Germinal center (tissue), 1 donor: ENCODE data around the gene HIVEP2.

Source experiments
- DNase-seq: peaks from one replicate; pipeline ENCODE4 v3.0.0; 2012; ENCODE audit warnings: mixed read lengths, low spot score

The HIVEP2 gene

DNA sequence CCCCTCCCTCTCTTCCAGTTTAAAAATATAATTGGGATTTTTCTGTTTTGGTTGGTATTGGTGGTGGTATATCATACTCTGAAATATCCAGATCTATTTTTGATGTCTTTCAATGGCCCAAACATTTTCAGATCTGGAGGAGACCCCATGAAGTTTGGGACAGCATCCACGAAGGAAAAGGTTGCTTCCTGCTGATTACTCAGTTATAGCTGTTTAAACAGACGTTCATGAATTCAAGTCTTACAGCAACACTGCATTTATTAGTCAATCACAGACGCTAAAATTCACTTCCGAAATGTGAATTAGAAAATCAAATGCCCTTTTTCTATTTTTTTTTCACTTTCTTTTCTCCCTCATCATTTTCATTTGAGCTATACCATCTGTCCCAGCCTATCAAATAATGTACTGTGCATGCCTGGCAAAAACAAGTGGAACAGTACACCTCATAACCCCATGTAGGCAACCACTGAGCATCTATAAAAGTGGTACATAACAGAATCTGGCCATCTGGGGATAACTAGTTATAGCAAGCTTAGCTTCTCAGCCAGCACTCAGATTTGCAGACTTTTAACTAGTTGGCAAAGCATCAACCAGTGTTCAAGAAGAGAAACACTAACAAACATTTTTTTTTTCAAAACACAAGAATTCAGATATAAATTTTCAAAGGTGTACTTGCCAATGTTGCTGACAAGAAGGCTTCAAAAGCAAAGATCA, 124.5 kb downstream of the HIVEP2 start:
- peak; percentile 17 for DNase-seq

DNA sequence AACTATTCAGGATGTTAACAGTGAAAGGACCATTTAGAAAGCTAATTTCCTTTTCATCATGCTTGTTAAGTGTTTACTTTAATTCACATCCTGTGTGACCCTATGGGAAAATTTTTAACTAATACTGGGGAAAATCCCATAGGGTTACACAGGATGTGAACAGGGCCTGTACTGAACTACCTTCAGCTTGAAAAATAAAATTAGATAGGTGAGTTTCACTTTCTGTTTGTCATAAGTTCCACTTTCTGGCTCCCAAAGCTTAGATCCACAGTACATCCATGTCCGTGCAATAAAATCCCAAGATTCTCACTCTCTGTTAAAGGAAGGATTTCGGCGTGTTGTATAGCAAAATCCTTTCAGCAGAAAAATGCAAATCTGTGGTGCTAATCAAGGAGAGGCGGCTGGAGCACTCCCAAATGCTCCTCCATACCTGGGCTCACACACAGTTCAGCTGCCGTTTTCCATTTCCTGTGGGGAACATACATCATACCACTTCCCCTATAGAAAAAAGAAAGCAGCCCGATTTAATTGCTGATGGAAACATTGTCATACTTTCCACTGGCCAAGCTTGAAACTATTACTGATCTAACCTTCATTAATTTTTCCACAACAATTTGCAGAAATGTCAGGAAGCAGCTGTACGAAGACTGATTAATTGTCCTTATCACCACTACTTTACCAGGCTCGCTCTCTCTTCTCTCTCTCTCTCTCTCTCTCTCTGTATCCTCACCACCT, 125.2 kb downstream of the HIVEP2 start:
- DNase-seq: peak; percentile 33

DNA sequence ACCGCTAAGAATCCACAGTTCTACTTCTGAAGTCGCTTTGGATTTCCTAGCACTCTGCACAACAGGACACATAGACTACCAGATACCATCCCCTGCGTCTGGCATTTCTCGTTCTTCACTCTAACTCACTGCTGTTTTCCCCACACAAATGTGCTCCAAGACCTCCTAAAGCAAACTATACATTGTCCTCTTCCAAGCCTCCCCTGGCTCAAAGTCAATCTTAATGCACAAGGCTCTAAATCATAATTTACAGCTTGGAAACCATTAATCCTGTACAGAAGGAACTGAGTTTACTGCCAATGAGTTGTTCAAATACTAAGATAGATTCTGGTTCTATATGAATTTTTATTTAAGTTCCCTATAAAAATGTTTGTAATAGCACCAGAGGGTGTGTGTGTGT, 128.5 kb downstream of the HIVEP2 start:
- DNase-seq: no peak

DNA sequence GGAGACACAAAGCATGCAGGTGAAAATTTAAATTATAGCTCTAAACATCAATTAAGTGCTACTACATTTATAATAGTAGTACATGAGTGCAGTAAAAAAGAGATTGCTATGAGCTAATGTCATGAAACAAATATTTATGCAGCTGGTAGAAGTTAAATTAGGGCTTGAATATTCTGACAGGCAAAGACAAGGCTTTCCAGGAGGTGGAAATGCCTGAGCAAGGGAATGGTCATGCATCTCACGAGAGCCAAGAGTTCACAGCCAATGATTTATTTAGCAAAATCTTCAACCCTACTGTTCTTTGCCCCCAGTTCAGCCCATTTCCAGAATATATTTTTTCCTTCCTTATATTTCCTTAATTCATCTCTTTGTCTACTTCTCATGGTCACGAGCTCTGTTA, 128.9 kb downstream of the HIVEP2 start:
- no peak for DNase-seq

DNA sequence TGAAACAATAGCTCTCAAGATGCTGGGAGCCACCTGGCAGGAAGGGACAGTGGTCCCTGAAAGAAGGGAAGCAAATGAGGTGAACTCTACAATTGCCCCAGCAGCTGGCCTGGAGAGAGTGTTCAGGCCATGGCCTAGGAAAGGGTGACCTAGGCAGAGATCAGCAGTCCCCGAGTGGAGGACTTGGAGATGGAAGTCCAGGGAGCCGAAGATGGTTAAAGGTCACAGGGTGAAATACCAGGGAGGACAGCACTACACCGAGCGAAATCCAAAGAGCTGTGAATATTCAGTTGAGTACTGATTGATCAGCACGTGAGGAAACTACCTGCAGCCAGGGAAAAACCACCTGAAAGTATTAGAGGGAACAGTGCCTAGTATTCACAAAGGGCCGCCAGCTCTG, 133.1 kb downstream of the HIVEP2 start:
- DNase-seq: no peak

DNA sequence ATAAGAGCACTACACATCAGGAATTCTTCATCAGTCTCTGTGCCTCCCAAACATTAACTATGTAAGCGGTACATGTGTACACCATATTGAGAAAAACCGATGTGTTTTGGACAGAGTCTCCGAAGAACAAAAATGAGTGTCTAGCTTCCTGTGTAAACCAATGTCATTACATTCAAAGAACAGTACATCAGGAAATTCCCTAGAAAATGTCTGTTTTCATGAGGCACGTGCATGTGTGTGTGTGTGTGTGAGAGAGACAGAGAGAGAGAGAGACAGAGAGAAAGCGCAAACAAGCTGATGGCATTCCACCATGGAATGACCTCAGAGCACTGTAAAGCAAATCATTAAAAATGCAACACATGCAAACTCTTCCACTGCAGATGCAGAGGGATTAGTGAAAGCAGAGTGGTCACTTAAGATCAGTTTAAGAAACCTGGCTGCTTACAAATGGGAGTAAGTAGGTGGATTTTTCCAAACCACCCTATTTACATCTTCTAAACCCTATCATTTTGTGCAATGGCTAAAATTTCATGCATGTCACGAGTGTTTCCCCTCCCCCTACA, 133.9 kb downstream of the HIVEP2 start:
- DNase-seq: no peak

DNA sequence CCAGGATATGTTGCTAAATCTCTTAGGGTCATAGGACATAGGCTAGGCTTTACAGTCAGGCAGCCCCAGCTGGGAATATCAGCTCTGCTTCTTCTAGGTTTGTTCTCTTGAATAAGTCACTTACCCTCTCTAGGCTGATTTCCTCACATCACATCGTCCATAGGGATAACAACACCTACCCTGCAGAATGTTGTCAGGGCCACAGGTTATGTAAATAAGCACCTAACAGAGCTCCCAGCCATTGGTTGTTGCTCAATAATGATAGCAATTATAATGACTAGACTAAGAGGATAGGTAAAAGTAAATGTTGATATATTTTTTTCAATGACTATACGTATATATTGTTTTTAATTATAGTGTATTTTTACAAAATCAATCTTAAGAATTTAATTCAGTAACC, 135.0 kb downstream of the HIVEP2 start:
- no peak for DNase-seq

DNA sequence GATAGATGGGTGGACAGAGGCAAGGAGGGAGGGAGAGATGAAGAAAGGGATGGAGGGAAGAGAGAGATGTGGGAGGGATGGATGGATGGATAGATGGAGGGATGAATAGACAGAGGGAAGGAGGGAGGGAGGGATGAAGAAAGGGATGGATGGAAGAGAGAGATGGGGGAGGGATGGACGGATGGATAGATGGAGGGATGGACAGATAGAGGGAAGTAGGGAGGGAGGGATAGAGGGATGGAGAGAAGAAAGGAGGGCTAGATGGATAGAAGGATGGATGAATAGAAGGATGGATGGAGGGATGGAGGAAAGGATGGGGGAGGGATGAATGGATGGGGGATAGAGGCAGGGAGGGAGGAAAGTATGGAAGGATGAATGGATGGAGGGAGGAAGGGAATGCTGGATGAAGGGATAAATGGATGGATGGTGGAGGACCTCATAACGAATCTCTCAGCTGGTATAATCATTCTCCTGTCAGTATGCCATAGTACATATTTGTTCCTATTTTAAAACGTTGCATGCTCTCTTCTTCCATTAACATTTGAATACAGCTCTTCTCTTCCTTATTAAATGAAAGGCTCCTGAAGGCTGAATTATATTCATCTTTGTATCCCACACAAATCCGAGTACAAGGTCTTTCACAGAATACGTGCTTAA, 136.4 kb downstream of the HIVEP2 start:
- DNase-seq: no peak

DNA sequence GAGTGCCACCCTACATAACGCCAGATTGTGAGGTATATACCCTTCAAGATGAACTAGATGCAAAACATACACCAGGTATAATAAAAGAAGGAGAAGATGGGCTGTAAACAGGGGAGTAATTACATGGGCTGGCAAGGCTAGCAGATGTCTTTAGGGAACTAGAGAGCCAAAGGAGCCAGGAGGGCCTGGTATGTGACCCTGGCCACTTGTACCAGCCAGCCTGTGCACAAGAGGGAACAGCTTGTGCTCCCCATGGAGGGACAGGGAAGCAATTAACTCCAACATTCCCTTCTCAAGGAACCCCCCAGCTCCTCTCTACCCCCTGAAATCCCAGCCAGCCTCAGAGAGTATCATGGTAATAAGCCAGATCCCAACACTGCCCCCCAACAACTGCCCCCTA, 139.9 kb downstream of the HIVEP2 start:
- DNase-seq: no peak

DNA sequence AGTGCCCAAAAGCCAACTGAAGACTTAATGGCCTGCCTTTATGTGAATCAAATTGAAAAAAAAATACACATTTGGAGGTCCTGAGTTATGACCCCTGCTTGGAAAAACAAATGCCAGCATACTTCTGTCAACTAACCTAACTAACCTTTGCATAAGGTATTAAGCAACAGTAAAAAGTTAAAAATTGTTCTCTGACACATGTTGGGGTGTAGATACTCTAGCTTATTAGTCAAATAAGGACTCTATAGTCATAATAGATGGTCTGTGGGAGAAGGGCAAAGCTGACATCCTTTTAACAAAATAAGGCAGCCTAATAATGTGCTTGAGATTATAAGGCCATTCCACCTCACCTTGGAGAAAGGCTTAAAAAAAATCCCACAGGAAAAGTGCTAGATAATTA, 140.5 kb downstream of the HIVEP2 start:
- no peak for DNase-seq

DNA sequence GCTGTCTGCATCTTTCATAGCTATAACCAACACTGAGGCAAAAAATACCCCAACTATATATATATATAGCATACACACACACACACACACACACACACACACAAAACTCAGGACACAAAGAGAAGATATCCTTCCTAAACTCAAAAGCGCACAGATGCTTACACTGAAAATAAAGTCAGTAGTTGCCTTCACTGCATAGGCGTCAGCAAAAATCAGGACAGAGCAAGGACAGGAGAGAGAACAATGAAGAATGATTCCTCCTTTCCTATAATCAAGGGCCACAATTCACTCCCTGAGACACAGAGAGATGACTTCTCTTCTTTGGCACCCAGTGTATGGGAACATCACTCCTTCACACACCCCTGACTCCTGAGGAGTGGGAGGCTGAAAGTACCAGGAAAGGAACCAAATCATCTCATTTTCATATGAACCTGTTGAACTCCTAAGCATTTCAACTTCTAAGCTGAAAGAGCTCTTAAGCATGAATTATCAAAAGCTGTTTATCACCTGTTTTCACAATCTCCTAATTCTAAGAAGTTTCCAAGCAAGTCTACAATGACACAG, 141.4 kb downstream of the HIVEP2 start:
- DNase-seq: no peak

DNA sequence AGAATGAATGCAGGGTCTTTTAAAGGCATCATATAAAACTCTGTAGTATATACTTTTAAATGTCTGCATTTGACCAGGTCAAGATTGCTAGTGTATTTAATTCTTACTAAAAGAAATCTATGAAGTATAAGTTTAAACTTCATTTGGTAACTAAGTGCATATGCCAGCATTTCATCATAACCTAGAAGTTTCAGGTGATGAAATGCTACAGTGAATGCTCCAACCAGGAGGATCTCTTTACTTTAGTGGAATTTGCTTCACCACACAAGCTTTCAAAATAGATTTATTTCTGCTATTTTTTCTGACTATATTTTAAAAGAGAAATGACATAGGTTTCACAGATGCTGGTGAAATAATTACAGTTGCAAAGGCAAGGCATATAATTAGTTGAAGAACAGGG, 141.9 kb downstream of the HIVEP2 start:
- DNase-seq: no peak

DNA sequence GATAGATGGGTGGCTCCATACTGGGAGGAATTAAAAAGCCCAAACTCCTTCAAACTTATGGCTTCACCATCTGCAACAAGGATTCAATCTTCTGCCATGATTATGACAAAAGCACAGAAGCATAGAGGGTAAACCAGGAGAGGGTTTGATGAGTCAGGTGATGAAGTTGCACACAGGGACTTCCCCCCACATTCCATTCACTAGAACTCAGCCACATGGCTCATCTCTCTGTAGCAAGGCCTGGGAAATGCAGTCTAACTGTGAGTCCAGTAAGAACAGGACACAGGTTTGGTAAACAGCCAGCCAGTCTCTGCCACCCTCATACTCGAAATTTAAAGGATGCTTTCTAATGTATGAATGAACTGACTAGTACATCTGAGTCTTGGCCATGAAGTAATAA, 142.9 kb downstream of the HIVEP2 start:
- no peak for DNase-seq

DNA sequence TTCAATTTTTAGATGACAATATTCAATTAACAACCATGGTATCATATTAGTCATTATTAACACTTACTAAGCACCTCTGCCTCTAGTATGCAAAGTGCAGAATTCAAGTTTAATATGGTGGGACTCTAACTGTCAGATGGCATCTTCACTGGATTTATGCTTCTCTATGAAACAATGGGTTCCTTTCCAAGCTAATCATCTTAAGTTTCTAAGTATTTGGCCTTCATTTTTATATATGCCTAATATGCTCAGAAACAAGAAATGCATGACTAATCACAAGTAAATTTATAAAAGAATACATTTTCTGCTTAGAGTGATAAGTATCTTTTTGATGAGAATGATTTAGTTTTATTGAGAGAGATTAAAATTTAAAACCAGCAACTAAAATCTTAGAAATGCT, 144.7 kb downstream of the HIVEP2 start:
- no peak for DNase-seq

DNA sequence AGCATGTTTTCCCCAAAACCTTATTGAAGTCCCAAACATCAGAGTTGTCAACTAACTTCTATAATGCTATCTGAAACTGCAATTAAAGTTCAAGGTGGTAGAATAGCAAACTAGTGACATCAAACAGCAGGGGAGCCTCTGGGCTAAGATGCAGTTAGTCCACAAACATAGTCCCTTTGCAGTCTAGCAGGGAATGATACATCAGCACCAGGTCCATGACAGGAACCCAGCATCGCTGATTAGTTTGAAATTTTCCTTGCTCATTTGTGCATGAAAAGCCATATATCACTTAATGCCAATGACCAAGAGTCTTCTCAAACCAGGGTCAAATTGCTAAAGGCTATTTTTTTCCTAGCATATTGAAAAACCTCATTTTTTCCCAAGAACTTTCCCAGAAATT, 145.3 kb downstream of the HIVEP2 start:
- DNase-seq: no peak

DNA sequence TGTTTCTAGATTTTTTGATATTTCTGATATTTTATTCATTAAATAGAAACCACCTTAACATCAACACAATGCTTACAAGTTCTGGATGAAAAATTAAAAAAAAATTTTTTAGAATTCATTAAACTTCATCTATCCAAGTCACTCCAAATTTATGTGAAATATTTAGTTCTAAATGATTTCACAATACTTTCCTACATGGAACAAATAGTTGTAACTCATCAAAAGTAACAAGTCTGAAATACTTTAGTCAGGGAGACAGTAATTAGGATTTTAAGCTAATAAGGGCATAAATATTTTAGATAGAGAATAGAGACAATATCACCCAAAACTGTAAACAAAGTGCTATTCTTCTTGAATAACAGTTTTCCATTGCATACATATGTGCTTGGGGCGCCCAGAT, 147.8 kb downstream of the HIVEP2 start:
- no peak for DNase-seq

DNA sequence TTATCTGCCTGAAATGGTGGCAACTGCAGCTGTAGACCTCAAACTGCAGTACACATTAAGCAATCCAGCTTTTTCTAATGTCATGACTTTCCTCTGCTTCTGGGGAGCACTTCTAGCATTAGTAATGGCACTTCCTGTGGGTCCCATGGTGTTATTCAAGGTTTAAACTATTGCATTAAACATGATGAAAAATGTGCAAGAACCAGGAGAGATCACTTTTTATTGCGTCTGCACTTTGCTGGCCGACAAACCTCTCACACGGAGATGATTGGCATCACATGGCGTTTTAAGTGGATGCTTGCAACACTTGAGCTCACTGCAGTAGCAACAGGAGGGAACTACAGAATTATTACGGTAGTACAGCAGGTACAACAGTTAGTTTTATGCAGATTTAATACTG, 148.4 kb downstream of the HIVEP2 start:
- no peak for DNase-seq

DNA sequence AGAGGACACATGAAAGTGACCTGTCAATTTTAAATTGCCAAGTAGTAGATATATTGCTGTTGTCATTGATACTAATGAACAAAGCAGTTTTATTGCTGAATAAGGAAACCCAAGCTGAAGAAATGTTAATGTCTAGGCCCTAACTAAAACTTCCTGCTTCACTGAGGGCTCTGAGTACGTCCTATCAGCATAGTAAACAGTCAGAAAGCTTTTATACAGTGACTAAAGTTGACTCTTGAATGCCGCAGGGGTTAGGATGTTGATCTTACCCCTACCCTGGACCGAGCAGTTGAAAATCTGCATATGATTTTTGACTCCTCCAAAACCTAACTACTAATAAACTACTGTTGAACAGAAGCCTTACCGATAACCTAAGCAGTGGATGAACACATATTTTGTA, 149.0 kb downstream of the HIVEP2 start:
- DNase-seq: no peak

DNA sequence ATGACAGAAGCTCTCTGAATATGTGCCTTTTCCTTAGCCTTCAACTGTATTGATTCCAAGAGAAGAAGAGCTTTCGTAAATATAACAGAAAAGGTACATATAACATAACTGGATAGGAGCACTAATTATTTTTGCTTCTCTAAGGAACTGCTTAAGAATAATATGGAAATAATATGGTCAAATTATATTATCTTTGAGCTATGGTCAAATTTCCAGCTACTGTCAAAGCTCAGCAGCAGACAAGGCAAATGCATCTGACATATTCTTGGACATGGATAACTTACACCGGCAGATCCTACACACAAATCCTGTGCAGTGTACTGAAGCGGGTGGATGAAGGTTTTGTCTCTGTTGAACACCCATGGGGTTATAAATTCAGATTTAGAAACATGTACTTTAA, 150.6 kb downstream of the HIVEP2 start:
- DNase-seq: no peak

DNA sequence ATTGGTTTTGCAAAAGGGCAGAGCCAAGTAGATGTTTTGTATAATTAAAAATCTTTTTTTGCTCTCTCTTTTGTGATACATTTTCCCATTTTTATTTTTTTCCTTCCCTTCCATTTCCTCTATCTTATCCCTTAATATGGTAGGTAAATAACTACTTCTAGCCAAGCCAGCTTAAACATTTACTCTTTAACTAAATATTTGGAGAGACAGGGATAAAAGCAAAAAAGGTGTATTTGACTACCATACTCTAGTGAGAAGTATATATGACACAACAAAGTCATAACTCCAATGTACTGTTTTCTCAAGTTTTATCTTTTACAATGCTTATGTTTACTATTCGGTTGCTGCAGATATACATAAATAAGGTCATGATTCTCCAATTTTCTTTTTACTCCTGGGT, 154.7 kb downstream of the HIVEP2 start:
- no peak for DNase-seq

DNA sequence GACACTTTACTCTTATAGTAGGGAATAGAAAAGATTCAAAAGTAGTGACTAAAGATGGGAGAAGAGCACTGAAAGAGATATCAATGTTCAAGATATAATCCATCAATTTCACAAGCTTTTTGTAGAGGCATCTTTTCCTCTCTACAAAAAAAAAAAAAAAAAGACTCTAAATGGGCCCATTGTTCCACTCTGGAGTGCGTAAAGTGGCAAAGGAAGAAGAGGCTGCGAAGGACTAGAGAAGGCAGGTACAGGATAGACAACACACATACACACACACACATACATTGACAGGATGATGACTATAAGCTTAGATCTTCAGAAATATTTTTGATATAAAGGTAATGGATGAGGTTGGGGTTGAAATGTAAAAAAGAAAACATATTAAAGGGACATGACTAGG, 157.6 kb downstream of the HIVEP2 start:
- DNase-seq: no peak

DNA sequence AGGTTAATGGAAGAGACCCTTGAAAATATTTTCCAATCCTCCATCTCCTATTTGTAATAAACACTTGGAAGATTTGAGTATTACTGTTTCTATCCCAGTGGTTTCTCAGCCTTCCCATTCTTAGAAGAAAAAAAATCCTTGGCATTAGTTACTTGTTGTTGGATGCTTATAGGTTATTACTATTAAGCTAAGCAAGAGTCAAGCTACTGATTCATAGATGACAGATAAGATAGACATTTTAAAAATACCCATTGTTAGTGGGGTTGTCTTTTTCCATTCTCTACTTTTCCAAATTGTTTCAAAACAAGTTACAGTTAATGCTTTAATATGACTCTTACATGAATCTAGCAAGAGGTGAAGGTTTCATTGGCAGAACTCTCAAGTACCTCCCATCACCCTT, 158.5 kb downstream of the HIVEP2 start:
- no peak for DNase-seq

DNA sequence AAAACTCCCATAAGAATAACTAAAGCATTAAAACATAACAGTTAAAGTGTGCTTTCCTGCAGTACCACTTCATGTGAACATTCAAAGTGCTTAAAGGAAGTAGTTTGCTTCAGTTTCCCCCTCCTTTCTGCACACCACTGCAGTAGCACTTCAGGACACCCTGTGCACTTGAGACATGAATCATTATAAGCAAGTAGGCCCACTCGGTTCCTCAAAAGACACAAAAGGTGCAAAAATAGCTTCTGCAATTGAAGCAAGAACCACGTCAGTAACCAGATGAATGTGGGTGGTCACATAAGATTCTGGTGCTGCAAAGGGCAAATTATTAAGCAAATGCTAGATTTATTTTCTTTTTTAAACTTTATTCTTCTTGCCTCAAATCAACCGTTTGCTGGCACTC, 160.6 kb downstream of the HIVEP2 start:
- DNase-seq: peak; percentile 31
